Endodermal cell (in vitro differentiated cells): ENCODE data around the gene EPHA1. TPM values are rescaled to one million over a fixed set of nuclear protein-coding genes. Genes with fewer than 3 reads are reported as not detected.

ENCODE experiments used
- DNase-seq: peaks from one replicate; pipeline ENCODE4 v3.0.0-alpha.2; 2017
- H3K27ac ChIP-seq: 2 replicates; pipeline ENCODE4 v1.5.1; 2013; ENCODE audit warnings: mild to moderate bottlenecking, low read depth, low read length, moderate library complexity
- H3K27me3 ChIP-seq: 2 replicates; pipeline ENCODE4 v1.6.1; 2013; ENCODE audit warnings: mild to moderate bottlenecking, low read length, moderate library complexity; ENCODE audit not compliant: insufficient read depth, control insufficient read depth, poor library complexity, severe bottlenecking
- H3K36me3 ChIP-seq: 2 replicates; pipeline ENCODE4 v1.7.0; 2013; ENCODE audit warnings: mild to moderate bottlenecking, low read length, moderate library complexity; ENCODE audit not compliant: control insufficient read depth, insufficient read depth
- H3K4me1 ChIP-seq: one replicate; pipeline ENCODE4 v1.7.0; 2013; ENCODE audit warnings: low read length; ENCODE audit not compliant: control insufficient read depth, insufficient read depth
- H3K4me3 ChIP-seq: 2 replicates; pipeline ENCODE4 v1.5.1; 2013; ENCODE audit warnings: mild to moderate bottlenecking, low read length, moderate library complexity
- H3K9ac ChIP-seq: 2 replicates; pipeline ENCODE4 v1.6.1; 2013; ENCODE audit warnings: mild to moderate bottlenecking, low read length, moderate library complexity; ENCODE audit not compliant: poor library complexity, severe bottlenecking; ENCODE audit errors: extremely low read depth
- H3K9me3 ChIP-seq: 2 replicates; pipeline ENCODE4 v1.6.1; 2013; ENCODE audit warnings: mild to moderate bottlenecking, low read length, moderate library complexity; ENCODE audit not compliant: control insufficient read depth
- H3K27ac Mint-ChIP-seq: 2 replicates; pipeline ENCODE4 v1.8.0; 2020; ENCODE audit warnings: mixed read lengths
- H3K27me3 Mint-ChIP-seq: 2 replicates; pipeline ENCODE4 v1.8.0; 2021; ENCODE audit warnings: mild to moderate bottlenecking, mixed read lengths; ENCODE audit not compliant: insufficient read depth
- H3K36me3 Mint-ChIP-seq: 2 replicates; pipeline ENCODE4 v1.8.0; 2020; ENCODE audit warnings: low read depth, mixed read lengths
- H3K4me1 Mint-ChIP-seq: 2 replicates; pipeline ENCODE4 v1.8.0; 2020; ENCODE audit warnings: mixed read lengths
- H3K4me3 Mint-ChIP-seq: 2 replicates; pipeline ENCODE4 v1.8.0; 2020; ENCODE audit warnings: mild to moderate bottlenecking, moderate library complexity, mixed read lengths
- H3K9me3 Mint-ChIP-seq: 2 replicates; pipeline ENCODE4 v1.8.0; 2020; ENCODE audit warnings: mild to moderate bottlenecking, mixed read lengths
- CTCF ChIP-seq: fragments of 200-600 bp; sonication (generic); conservative IDR thresholded peaks from 2 replicates; pipeline ENCODE4 v1.5.0; 2021; ENCODE audit warnings: antibody characterized with exemption, mild to moderate bottlenecking
- WGBS, 2 experiments: methylation state at CpG; one replicate each; pipeline versions ENCODE4 v1.1.5 to v1.1.7; 2013; ENCODE audit warnings: missing lambda C conversion rate in 2 of 2, mixed read lengths in 1 of 2; ENCODE audit not compliant: insufficient coverage in 1 of 2, insufficient read length in 1 of 2; 5-methylcytosine and 5-hydroxymethylcytosine counted together
- total RNA-seq, 2 donors: library from RNA; stranded (reverse); fragmentation: NEBNext Ultra II Directional in 1 of 2; extraction: Animal tissue kit (Norgen Biotek cat#: 25700) in 1 of 2; gene quantifications; 2 replicates in 1 of 2; 3 replicates in 1 of 2; pipeline ENCODE4 v1.2.1, GENCODE V29; 2021

EPHA1 gene
- total RNA-seq, 2 donors from 2014 or later = 70.0 to 103 TPM

DNA sequence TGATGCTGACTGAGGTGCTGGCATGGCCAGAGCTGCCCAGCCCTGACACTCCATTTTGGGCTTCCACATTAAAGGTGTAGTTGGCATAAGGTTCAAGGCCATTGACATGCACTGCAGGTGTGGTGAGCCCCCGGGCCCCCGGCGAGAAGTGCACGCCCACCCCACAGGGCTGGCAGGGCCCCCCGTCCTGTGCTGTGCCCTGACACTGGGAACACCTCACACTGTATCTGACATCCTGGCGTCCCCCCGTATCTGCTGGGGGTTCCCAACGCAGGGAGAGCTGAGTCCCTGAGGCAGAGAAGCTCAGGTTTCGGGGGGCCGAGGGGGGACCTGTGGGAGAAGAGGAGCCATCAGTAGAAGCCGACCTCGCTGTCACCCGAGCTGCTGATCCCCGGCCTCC is 10.0 kb downstream of the EPHA1 start:
- H3K4me3 Mint-ChIP-seq = no peak overlapping the region
- Histone ChIP-seq H3K36me3 (peaks cover 8% of the 10 kb centered on the region), H3K4me1 (no peaks in the 10 kb centered on the region), H3K9ac (no peak overlapping the region), H3K27ac (no peak overlapping the region), H3K9me3 (no peaks in the 10 kb centered on the region), H3K27me3 (no peaks in the 10 kb centered on the region), H3K4me3 (no peak overlapping the region)
- H3K27me3 Mint-ChIP-seq = no peaks in the 10 kb centered on the region
- H3K36me3 Mint-ChIP-seq = peaks cover 72% of the 10 kb centered on the region
- no peak overlapping the region for H3K27ac Mint-ChIP-seq
- WGBS, 2 experiments = 83 to 95% methylated on average over 1 to 14 of the region's 14 CpGs
- no peak for TF ChIP-seq CTCF
- no peak for DNase-seq
- no peaks in the 10 kb centered on the region for H3K9me3 Mint-ChIP-seq
- no peaks in the 10 kb centered on the region for H3K4me1 Mint-ChIP-seq

DNA sequence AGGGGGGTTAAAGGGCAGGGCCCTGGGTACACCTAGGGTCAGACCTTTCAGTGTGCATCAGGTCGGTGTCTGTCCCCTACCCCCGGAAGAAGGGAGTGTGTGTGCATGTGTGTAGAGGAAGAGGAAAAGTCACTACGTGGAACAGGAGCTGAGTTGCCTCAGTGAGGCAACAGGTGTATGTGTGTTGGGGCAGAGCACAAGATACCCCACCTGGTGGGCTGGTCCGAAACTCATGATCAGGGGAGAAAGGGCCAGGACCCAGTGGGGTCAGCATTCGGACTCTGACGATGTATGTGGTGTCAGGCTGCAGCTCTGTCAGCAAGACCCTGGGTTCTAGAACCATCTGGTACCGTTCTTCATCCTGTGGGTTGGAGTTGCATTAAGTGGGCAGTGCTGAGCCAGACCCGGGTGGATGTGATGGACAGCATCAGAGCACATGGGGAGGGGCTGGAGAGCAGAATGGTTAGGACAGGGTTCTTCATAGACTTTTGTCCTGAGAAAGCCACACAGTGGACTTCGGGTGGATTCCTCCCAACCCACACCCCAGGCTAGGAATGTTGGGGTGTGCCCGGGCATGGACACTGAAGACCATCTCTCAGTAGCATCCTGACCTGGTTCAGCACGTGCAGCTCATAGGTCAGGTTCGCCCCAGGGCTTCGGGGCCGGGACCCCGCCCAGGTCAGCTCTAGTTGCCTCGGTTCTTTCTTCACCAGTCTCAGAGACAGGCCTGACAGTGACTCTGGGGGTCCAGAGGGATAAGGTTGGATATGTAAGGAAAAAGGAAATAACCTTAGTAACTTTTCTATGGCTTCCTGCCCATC is 10.7 kb downstream of the EPHA1 start:
- Mint-ChIP-seq H3K4me3 (no peak overlapping the region), H3K9me3 (no peaks in the 10 kb centered on the region), H3K27me3 (no peaks in the 10 kb centered on the region), H3K4me1 (no peaks in the 10 kb centered on the region), H3K36me3 (peaks cover 73% of the 10 kb centered on the region), H3K27ac (peak overlapping the region; percentile 21)
- TF ChIP-seq CTCF = no peak
- no peak overlapping the region for H3K9ac ChIP-seq
- no peaks in the 10 kb centered on the region for H3K4me1 ChIP-seq
- no peak for DNase-seq
- H3K36me3 ChIP-seq = peaks cover 13% of the 10 kb centered on the region
- no peak overlapping the region for H3K4me3 ChIP-seq
- no peak overlapping the region for H3K27ac ChIP-seq
- H3K9me3 ChIP-seq = no peaks in the 10 kb centered on the region
- no peaks in the 10 kb centered on the region for H3K27me3 ChIP-seq
- 87 to 93% methylated on average over 7 to 16 of the region's 16 CpGs for WGBS, 2 experiments

DNA sequence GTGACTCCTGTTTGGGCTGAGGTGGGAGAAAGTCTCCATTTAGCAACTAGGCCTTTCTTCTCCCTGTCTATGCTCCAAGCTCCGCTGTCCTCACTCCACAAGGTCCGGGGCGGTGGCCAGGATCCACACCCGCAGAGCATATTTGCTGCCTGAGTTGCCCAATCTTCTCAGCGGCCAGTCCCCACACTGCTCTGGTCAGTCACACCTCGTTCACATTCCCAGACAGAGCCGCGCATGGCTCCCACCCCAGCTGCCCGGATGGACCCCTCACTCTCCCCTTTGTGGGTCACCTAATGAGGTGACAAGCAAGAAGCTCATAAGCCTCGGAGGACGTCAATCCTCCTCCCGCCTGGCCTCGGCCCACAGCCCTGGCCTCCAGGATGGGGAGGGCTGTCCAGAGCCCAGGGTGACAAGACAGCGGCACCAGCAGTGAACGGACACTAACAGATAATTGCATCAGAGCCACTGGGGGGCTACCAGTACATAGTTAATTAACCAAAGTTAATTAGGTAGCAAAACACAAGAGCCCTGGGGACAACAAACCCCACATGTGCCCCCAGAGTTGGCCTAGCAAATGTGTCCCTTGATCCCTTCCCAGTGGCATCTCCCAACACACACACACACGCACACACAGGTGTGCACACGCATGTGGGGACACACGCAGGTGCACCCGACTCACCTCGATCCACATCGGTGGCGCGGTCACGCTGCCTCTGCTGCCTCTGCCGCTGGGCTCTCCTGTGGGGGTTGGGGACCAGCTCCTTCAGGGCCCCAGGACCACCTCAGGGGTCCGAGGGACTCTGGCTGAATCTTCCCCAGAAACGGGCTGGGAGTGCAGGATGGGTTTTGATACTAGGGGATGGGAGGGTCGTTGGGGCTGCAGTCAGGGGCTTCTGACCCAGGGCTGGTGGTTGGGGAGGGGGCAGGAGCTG is 11.8 kb downstream of the EPHA1 start:
- Mint-ChIP-seq H3K4me3 (no peak overlapping the region), H3K27ac (peak overlapping the region; percentile 21), H3K36me3 (peaks cover 77% of the 10 kb centered on the region), H3K27me3 (no peaks in the 10 kb centered on the region), H3K9me3 (no peaks in the 10 kb centered on the region), H3K4me1 (no peaks in the 10 kb centered on the region)
- DNase-seq = no peak
- no peak for TF ChIP-seq CTCF
- Histone ChIP-seq H3K27ac (no peak overlapping the region), H3K4me1 (no peaks in the 10 kb centered on the region), H3K9me3 (no peaks in the 10 kb centered on the region), H3K36me3 (peaks cover 19% of the 10 kb centered on the region), H3K27me3 (no peaks in the 10 kb centered on the region), H3K9ac (no peak overlapping the region), H3K4me3 (no peak overlapping the region)
- 92 to 94% methylated on average over 20 to 28 of the region's 28 CpGs for WGBS, 2 experiments
